ENCODE measurements around the gene SPDYE16.
A peak's percentile ranks its signal among the peaks of the same experiment; 100 is the strongest.
"Not testable (repeated sequence)": the region's sequence is repeated elsewhere in the genome, so short reads cannot be mapped to it uniquely, and the experiment has no call there.

SPDYE16 gene

GRCh38 chr7:76549025-76549854, 6.1 kb upstream of the SPDYE16 start:
- DNase-seq, result peak; percentile 51

GRCh38 chr7:76531643-76532042, 11.5 kb downstream of the SPDYE16 start:
- DNase-seq, result not testable (repeated sequence)

- not testable (repeated sequence) for DNase-seq
These were observed 16.9 kb downstream of the SPDYE16 start for GRCh38 chr7:76526183-76526582.

- DNase-seq, result not testable (repeated sequence)
These were observed 26.2 kb downstream of the SPDYE16 start for GRCh38 chr7:76516932-76517331.

- no peak for DNase-seq
These were observed 27.1 kb downstream of the SPDYE16 start for GRCh38 chr7:76515999-76516443.

GRCh38 chr7:76514926-76515771, 27.9 kb downstream of the SPDYE16 start:
- no peak for DNase-seq

GRCh38 chr7:76513817-76514799, 29.0 kb downstream of the SPDYE16 start:
- no peak for DNase-seq

GRCh38 chr7:76512941-76513816, 29.9 kb downstream of the SPDYE16 start:
- no peak for DNase-seq

GRCh38 chr7:76511911-76512885, 30.9 kb downstream of the SPDYE16 start:
- DNase-seq, result not testable (repeated sequence)

- not testable (repeated sequence) for DNase-seq
These were observed 31.7 kb downstream of the SPDYE16 start for GRCh38 chr7:76511200-76511910.

GRCh38 chr7:76509931-76510877, 32.9 kb downstream of the SPDYE16 start, which contains the start of gene UPK3B:
UPK3B (plus strand) TSS chr7:76510552; CDS start chr7:76510653, 101 bp downstream.
- DNase-seq, result no peak

- DNase-seq, result no peak
These were observed 35.2 kb downstream of the SPDYE16 start for GRCh38 chr7:76507723-76508406.

- not testable (repeated sequence) for DNase-seq
These were observed 36.5 kb downstream of the SPDYE16 start for GRCh38 chr7:76506643-76507042.

- no peak for DNase-seq
These were observed 37.0 kb downstream of the SPDYE16 start for GRCh38 chr7:76506081-76506440.

- no peak for DNase-seq
These were observed 37.7 kb downstream of the SPDYE16 start for GRCh38 chr7:76505168-76506080.
